Measurements from ENCODE around the gene CCDC92B. TPM values are rescaled to one million over a fixed set of nuclear protein-coding genes. Genes with fewer than 3 reads are reported as not detected.

Gene CCDC92B
- total and polyA plus RNA-seq, 8 donors: 0.12 to 1.7 (median 0.48) TPM; not detected in 5

DNA sequence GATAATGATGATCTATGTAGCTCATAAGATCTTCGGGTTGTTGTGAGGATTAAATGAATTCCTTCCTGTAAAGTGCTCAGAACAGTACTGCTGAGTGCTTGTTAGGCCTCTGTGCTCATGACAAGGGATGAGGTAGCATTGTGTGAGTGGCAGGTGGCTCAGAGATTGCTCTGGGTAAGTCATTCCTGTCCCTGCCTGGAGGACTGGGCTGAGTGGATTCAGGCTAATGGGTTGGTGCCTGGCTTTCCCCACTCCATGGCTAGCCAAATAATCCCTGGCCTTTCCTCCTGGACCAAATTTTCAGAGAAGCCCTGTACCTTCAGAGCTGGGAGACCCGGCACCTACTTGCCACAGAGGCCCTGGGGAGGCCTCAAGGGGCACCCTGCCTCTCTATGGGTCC is 1.3 kb upstream of the CCDC92B start:
- WGBS, 5 donors: 51 to 89% (median 82%) methylated on average over 2 of the region's 2 CpGs
- Histone ChIP-seq H3K4me1 (peaks cover 9 to 22% (median 18%) of the 10 kb centered on the region in 4 donors), H3K27me3 (peaks cover 6 to 95% (median 53%) of the 10 kb centered on the region in 3 donors), H3K4me3 (no peak overlapping the region), H3K27ac (no peak overlapping the region), H3K9me3 (no peaks in the 10 kb centered on the region), H3K36me3 (no peaks in the 10 kb centered on the region)
- intact Hi-C loops (cut with DNase I; ENCODE audit: low total_unique reads): no loop called here
- TF ChIP-seq EP300 (IDR thresholded peaks at IDR 0.05): no peak
- no peak for TF ChIP-seq POLR2A (IDR thresholded peaks at IDR 0.05)
- TF ChIP-seq, protein P1, sequence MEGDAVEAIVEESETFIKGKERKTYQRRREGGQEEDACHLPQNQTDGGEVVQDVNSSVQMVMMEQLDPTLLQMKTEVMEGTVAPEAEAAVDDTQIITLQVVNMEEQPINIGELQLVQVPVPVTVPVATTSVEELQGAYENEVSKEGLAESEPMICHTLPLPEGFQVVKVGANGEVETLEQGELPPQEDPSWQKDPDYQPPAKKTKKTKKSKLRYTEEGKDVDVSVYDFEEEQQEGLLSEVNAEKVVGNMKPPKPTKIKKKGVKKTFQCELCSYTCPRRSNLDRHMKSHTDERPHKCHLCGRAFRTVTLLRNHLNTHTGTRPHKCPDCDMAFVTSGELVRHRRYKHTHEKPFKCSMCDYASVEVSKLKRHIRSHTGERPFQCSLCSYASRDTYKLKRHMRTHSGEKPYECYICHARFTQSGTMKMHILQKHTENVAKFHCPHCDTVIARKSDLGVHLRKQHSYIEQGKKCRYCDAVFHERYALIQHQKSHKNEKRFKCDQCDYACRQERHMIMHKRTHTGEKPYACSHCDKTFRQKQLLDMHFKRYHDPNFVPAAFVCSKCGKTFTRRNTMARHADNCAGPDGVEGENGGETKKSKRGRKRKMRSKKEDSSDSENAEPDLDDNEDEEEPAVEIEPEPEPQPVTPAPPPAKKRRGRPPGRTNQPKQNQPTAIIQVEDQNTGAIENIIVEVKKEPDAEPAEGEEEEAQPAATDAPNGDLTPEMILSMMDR (IDR thresholded peaks at IDR 0.05): no peak
- TF ChIP-seq POLR2AphosphoS5 (IDR thresholded peaks at IDR 0.05): no peak
- no peak for DNase-seq

DNA sequence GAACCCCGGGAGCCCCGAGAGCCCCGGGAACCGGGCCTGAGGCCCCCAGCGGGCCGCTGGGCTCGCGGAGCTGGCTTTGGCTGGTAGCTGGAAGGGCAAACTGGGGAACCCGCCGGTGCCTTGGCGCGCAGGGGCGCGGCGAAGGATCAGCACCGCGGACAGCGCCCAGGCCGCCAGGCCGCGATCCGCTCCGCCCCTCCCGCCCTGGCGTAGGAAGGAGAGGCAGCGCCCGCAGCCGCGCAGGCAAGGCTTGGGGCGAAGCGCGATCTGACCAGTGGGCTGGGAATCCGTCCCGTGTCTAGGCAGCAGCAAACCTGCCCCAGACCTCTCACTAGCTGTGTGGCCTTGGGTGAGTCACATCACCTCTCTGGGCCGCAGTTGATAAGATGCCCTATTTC is 331 bp upstream of the CCDC92B start:
- peak overlapping the region; percentile 19 to 35 (median 34) for H3K4me3 ChIP-seq
- H3K27ac ChIP-seq: no peak overlapping the region
- no peaks in the 10 kb centered on the region for H3K9me3 ChIP-seq
- peaks cover 4 to 14% (median 11%) of the 10 kb centered on the region in 4 donors for H3K4me1 ChIP-seq
- TF ChIP-seq POLR2AphosphoS5 (IDR thresholded peaks at IDR 0.05) (peak in 1 of 3 donors; percentile 67), POLR2A (IDR thresholded peaks at IDR 0.05) (no peak), EP300 (IDR thresholded peaks at IDR 0.05) (no peak)
- TF ChIP-seq, protein P1 (IDR thresholded peaks at IDR 0.05): no peak
- no peaks in the 10 kb centered on the region for H3K36me3 ChIP-seq
- H3K27me3 ChIP-seq: peaks cover 6 to 95% (median 44%) of the 10 kb centered on the region in 3 donors
- 1 to 2% (median 1%) methylated on average over 11 to 35 of the region's 35 CpGs for WGBS, 5 donors
- peak; percentile 78 to 94 for DNase-seq
- intact Hi-C loops (cut with DNase I; ENCODE audit: low total_unique reads): no loop called here

DNA sequence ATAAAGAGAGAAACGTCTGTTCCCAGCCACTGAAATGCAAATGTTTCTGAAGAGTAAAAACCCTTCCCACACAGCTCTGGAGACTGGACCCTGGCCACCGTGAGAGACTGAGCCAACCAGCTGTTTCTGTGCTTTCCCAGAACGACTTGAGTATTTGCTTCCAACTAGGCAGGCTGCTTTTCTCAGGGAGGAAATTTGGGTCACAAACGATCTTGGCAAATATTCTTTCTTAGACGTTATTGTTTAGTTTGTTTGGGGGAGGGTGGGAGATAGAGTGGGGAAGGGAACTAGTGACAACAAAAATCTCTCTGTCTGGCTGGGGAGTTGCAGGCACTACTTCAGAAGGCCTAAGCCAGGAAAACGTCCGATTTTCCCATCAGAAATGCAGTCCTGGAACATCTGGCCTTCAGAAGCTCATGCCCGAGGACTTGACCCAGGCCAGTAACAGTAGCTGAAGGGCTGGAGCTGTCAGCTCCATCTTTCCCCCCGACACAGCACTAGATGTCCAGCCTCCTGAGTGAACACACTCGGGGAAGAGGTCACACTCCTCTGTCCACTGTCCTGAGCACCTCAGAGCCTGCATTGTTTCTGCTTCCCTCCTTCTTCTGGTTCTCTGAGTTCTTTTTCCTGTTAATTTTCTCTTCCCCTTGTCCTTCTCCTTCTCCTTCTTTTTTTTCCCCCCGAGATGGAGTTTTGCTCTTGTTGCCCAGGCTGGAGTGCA is 4.0 kb downstream of the CCDC92B start:
- Histone ChIP-seq H3K9me3 (no peaks in the 10 kb centered on the region), H3K36me3 (no peaks in the 10 kb centered on the region), H3K27ac (no peak overlapping the region), H3K4me1 (peaks cover 4 to 14% (median 11%) of the 10 kb centered on the region in 4 donors), H3K4me3 (no peak overlapping the region), H3K27me3 (peaks cover 6 to 80% (median 42%) of the 10 kb centered on the region in 3 donors)
- TF ChIP-seq POLR2AphosphoS5 (IDR thresholded peaks at IDR 0.05) (no peak), EP300 (IDR thresholded peaks at IDR 0.05) (no peak)
- TF ChIP-seq, protein P1 (IDR thresholded peaks at IDR 0.05): no peak
- DNase-seq: peak in 1 of 2 donors; percentile 86
- intact Hi-C loops (cut with DNase I; ENCODE audit: low total_unique reads): no loop called here
- WGBS, 5 donors: 18 to 27% (median 19%) methylated on average over 11 of the region's 11 CpGs

DNA sequence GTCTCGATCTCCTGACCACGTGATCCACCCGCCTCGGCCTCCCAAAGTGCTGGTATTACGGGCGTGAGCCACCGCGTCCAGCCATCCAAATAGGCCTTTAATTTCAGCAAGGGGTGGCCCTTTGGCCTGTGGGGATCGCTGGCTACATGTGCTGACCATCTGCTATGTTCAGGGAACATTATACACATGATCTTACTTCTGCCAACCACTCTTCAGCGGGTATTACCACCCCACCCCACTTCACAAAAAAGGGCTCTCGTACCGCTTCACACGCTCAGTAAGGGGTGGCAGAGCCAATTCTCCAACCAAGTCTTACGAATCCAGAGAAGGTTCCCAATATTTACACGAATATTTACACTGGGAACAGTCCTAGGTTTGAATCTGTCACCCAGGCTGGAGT is 11.8 kb downstream of the CCDC92B start:
- DNase-seq: no peak
- Histone ChIP-seq H3K4me1 (no peaks in the 10 kb centered on the region), H3K4me3 (no peak overlapping the region), H3K36me3 (no peaks in the 10 kb centered on the region), H3K27ac (no peak overlapping the region), H3K9me3 (no peaks in the 10 kb centered on the region), H3K27me3 (peaks cover 0 to 15% (median 2%) of the 10 kb centered on the region in 3 donors)
- TF ChIP-seq EP300 (IDR thresholded peaks at IDR 0.05) (no peak), POLR2AphosphoS5 (IDR thresholded peaks at IDR 0.05) (no peak), POLR2A (IDR thresholded peaks at IDR 0.05) (no peak)
- TF ChIP-seq, protein P1 (IDR thresholded peaks at IDR 0.05): no peak
- WGBS, 5 donors: 85 to 90% (median 86%) methylated on average over 15 of the region's 15 CpGs
- intact Hi-C loops (cut with DNase I; ENCODE audit: low total_unique reads): no loop called here

Data from stomach (tissue), 9 donors.